H9 (cell line): Measurements from ENCODE around the gene AKIRIN2. TPM values are rescaled to one million over a fixed set of nuclear protein-coding genes. Genes with fewer than 3 reads are reported as not detected.
A peak's percentile ranks its signal among the peaks of the same experiment; 100 is the strongest.

Experiments used
- DNase-seq: peaks from one replicate; pipeline ENCODE4 v3.0.0-alpha.2; 2017
- H2AFZ ChIP-seq: one replicate; pipeline ENCODE4 v1.6.1; 2013; ENCODE audit warnings: mild to moderate bottlenecking, low read length, control low read depth, moderate library complexity
- H2AK5ac ChIP-seq: 2 replicates; pipeline ENCODE4 v1.6.1; 2013; ENCODE audit warnings: low read length, control low read depth, mixed read lengths; ENCODE audit not compliant: insufficient read length
- H2BK120ac ChIP-seq: one replicate; pipeline ENCODE4 v1.6.1; 2013; ENCODE audit warnings: low read depth, mild to moderate bottlenecking, low read length, control low read depth, inconsistent platforms; ENCODE audit not compliant: poor library complexity, severe bottlenecking
- H2BK12ac ChIP-seq: 2 replicates; pipeline ENCODE4 v1.6.1; 2013; ENCODE audit warnings: low read length, control low read depth, mixed read lengths, low read depth; ENCODE audit not compliant: insufficient read length
- H2BK15ac ChIP-seq: 2 replicates; pipeline ENCODE4 v1.6.1; 2013; ENCODE audit warnings: low read depth, low read length, control low read depth
- H2BK20ac ChIP-seq: one replicate; pipeline ENCODE4 v1.6.1; 2013; ENCODE audit warnings: low read depth, mild to moderate bottlenecking, low read length, control low read depth, inconsistent platforms; ENCODE audit not compliant: poor library complexity, severe bottlenecking
- H2BK5ac ChIP-seq: 2 replicates; pipeline ENCODE4 v1.6.1; 2013; ENCODE audit warnings: low read length, control low read depth, mixed read lengths; ENCODE audit not compliant: insufficient read length
- H3K14ac ChIP-seq: 2 replicates; pipeline ENCODE4 v1.6.1; 2013; ENCODE audit warnings: low read length, control low read depth; ENCODE audit not compliant: insufficient read depth
- H3K18ac ChIP-seq: 2 replicates; pipeline ENCODE4 v1.6.1; 2013; ENCODE audit warnings: low read depth, mild to moderate bottlenecking, mixed read lengths, low read length, control low read depth; ENCODE audit not compliant: insufficient read length
- H3K23ac ChIP-seq: 2 replicates; pipeline ENCODE4 v1.6.1; 2013; ENCODE audit warnings: low read length, control low read depth, mixed read lengths, low read depth; ENCODE audit not compliant: insufficient read length
- H3K23me2 ChIP-seq: 2 replicates; pipeline ENCODE4 v1.6.1; 2013; ENCODE audit warnings: low read depth, mild to moderate bottlenecking, mixed read lengths, low read length, control low read depth; ENCODE audit not compliant: insufficient read length, poor library complexity, severe bottlenecking
- H3K27ac ChIP-seq: 2 replicates; pipeline ENCODE4 v1.5.1; 2013; ENCODE audit warnings: low read length, control low read depth, mixed read lengths, low read depth; ENCODE audit not compliant: insufficient read length
- H3K27me3 ChIP-seq: 2 replicates; pipeline ENCODE4 v1.6.1; 2013; ENCODE audit warnings: low read length, control low read depth, inconsistent platforms; ENCODE audit not compliant: insufficient read depth
- H3K4ac ChIP-seq: 2 replicates; pipeline ENCODE4 v1.6.1; 2013; ENCODE audit warnings: low read depth, mild to moderate bottlenecking, control low read depth, inconsistent platforms, low read length, moderate library complexity
- H3K4me1 ChIP-seq: 2 replicates; pipeline ENCODE4 v1.6.1; 2013; ENCODE audit warnings: low read length, control low read depth, inconsistent platforms; ENCODE audit not compliant: insufficient read depth
- H3K4me2 ChIP-seq: 2 replicates; pipeline ENCODE4 v1.6.1; 2013; ENCODE audit warnings: low read length, control low read depth, mixed read lengths; ENCODE audit not compliant: insufficient read length, insufficient read depth
- H3K56ac ChIP-seq: 2 replicates; pipeline ENCODE4 v1.6.1; 2013; ENCODE audit warnings: low read depth, mild to moderate bottlenecking, mixed read lengths, low read length, control low read depth; ENCODE audit not compliant: insufficient read length
- H3K79me1 ChIP-seq: 2 replicates; pipeline ENCODE4 v1.6.1; 2013; ENCODE audit warnings: low read depth, mild to moderate bottlenecking, moderate library complexity, low read length, control low read depth, inconsistent platforms; ENCODE audit not compliant: insufficient read depth, poor library complexity, severe bottlenecking
- H3K79me2 ChIP-seq: 2 replicates; pipeline ENCODE4 v1.6.1; 2013; ENCODE audit warnings: low read length, control low read depth, inconsistent platforms; ENCODE audit not compliant: insufficient read depth
- H3K9ac ChIP-seq: 2 replicates; pipeline ENCODE4 v1.6.1; 2013; ENCODE audit warnings: low read length, control low read depth, mixed read lengths; ENCODE audit not compliant: insufficient read length; ENCODE audit errors: extremely low read depth
- H3K9me3 ChIP-seq: one replicate; pipeline ENCODE4 v1.6.1; 2013; ENCODE audit warnings: low read depth, low read length, inconsistent platforms; ENCODE audit not compliant: control insufficient read depth
- H3T11ph ChIP-seq: one replicate; pipeline ENCODE4 v1.6.1; 2013; ENCODE audit warnings: mild to moderate bottlenecking, low read length, control low read depth, inconsistent platforms
- H4K20me1 ChIP-seq: one replicate; pipeline ENCODE4 v1.6.1; 2013; ENCODE audit not compliant: control insufficient read depth, insufficient read length, insufficient read depth
- H4K5ac ChIP-seq: 2 replicates; pipeline ENCODE4 v1.6.1; 2013; ENCODE audit warnings: low read depth, mild to moderate bottlenecking, mixed read lengths, low read length, control low read depth; ENCODE audit not compliant: insufficient read length
- H4K8ac ChIP-seq: replicated peaks from 2 replicates; pipeline ENCODE4 v1.6.1; 2013; ENCODE audit warnings: low read length, control low read depth, mixed read lengths, low read depth; ENCODE audit not compliant: insufficient read length
- H4K91ac ChIP-seq: 2 replicates; pipeline ENCODE4 v1.6.1; 2013; ENCODE audit warnings: low read depth, mild to moderate bottlenecking, moderate library complexity, mixed read lengths, low read length, control low read depth; ENCODE audit not compliant: insufficient read length
- H3K27ac Mint-ChIP-seq, 3 experiments: 2 replicates in 2 of 3; 3 replicates in 1 of 3; pipeline ENCODE4 v1.8.0; 2020 to 2021; ENCODE audit warnings: mixed read lengths in 3 of 3, mild to moderate bottlenecking in 1 of 3, moderate library complexity in 1 of 3
- H3K27me3 Mint-ChIP-seq: 2 replicates; pipeline ENCODE4 v1.8.0; 2021; ENCODE audit warnings: low read depth, mild to moderate bottlenecking, moderate library complexity, mixed read lengths
- H3K36me3 Mint-ChIP-seq, 3 experiments: 2 replicates in 2 of 3; 3 replicates in 1 of 3; pipeline ENCODE4 v1.8.0; 2020 to 2021; ENCODE audit warnings: low read depth in 3 of 3, mixed read lengths in 3 of 3; ENCODE audit not compliant: insufficient read depth in 1 of 3
- H3K4me1 Mint-ChIP-seq, 2 experiments: 2 replicates each; pipeline ENCODE4 v1.8.0; 2020; ENCODE audit warnings: mixed read lengths in 2 of 2
- H3K4me3 Mint-ChIP-seq, 2 experiments: 2 replicates in 1 of 2; 3 replicates in 1 of 2; pipeline ENCODE4 v1.8.0; 2020 to 2021; ENCODE audit warnings: mild to moderate bottlenecking in 2 of 2, mixed read lengths in 2 of 2, moderate library complexity in 1 of 2
- H3K9me3 Mint-ChIP-seq, 2 experiments: 2 replicates in 1 of 2; 3 replicates in 1 of 2; pipeline ENCODE4 v1.8.0; 2020; ENCODE audit warnings: mild to moderate bottlenecking in 2 of 2, mixed read lengths in 2 of 2, moderate library complexity in 1 of 2
- CTCF ChIP-seq: fragments of 200-600 bp; sonication (generic); conservative IDR thresholded peaks from 3 replicates; pipeline ENCODE4 v1.8.0; 2021; ENCODE audit warnings: antibody characterized with exemption, mild to moderate bottlenecking
- WGBS: extraction: QIAGEN DNeasy Blood & Tissue Kit; methylation state at CpG from one replicate; pipeline ENCODE4 v1.1.7; 2013; ENCODE audit warnings: missing lambda C conversion rate, low lambda C conversion rate, mixed read lengths; ENCODE audit not compliant: insufficient read length; ENCODE audit errors: extremely low coverage; 5-methylcytosine and 5-hydroxymethylcytosine counted together
- total RNA-seq: library from RNA; stranded (reverse); gene quantifications from 2 replicates; pipeline ENCODE4 v1.2.1, GENCODE V29; 2021

The AKIRIN2 gene
- total RNA-seq, 1 experiment from 2014 or later = 75.7 TPM

- H2BK12ac ChIP-seq = no peak overlapping the region
- no peak for TF ChIP-seq CTCF
- no peak for DNase-seq
- H2BK5ac ChIP-seq = no peak overlapping the region
- peak overlapping the region; percentile 72 for H3K4me2 ChIP-seq
- H3K56ac ChIP-seq = no peak overlapping the region
- H3K18ac ChIP-seq = no peak overlapping the region
- no peak overlapping the region for H2AK5ac ChIP-seq
- H3K4me1 Mint-ChIP-seq = peaks cover 41 to 45% of the 10 kb centered on the region in 2 experiments
- no peak overlapping the region for H3K27ac ChIP-seq
- H2BK15ac ChIP-seq = no peak overlapping the region
- H3K79me2 ChIP-seq = peaks cover 61% of the 10 kb centered on the region
- H4K20me1 ChIP-seq = no peaks in the 10 kb centered on the region
- no peak overlapping the region for H4K91ac ChIP-seq
- no peaks in the 10 kb centered on the region for H3K9me3 ChIP-seq
- H3T11ph ChIP-seq = no peak overlapping the region
- H3K27me3 ChIP-seq = no peaks in the 10 kb centered on the region
- no peaks in the 10 kb centered on the region for H3K27me3 Mint-ChIP-seq
- no peak overlapping the region for H3K9ac ChIP-seq
- H3K14ac ChIP-seq = no peak overlapping the region
- H4K5ac ChIP-seq = no peak overlapping the region
- H3K9me3 Mint-ChIP-seq = no peaks in the 10 kb centered on the region; a peak in 2 of 5 replicates
- H3K4me3 Mint-ChIP-seq = peak overlapping the region; percentile 87 to 99
- H3K23ac ChIP-seq = no peak overlapping the region
- H2BK20ac ChIP-seq = no peak overlapping the region
- H2AFZ ChIP-seq = no peak overlapping the region
- no peak overlapping the region for H4K8ac ChIP-seq
- H3K4ac ChIP-seq = no peak overlapping the region
- no peaks in the 10 kb centered on the region for H3K79me1 ChIP-seq
- peaks cover 14 to 17% (median 16%) of the 10 kb centered on the region in 3 experiments for H3K36me3 Mint-ChIP-seq
- H2BK120ac ChIP-seq = no peak overlapping the region
- H3K27ac Mint-ChIP-seq = peak overlapping the region; percentile 32 to 91 (median 88); a peak in 4 of 7 replicates
- H3K4me1 ChIP-seq = peaks cover 3% of the 10 kb centered on the region; the same call in 1 of the 2 replicates
- peaks cover 3% of the 10 kb centered on the region for H3K23me2 ChIP-seq
- no CpG with 5 or more reads among the region's 2 CpGs for WGBS
These were observed 3.5 kb downstream of the AKIRIN2 start for GRCh38 chr6:87698547-87699006.
